GM23338 (cell line): ENCODE results near the gene SLCO4A1. TPM values are rescaled to one million over a fixed set of nuclear protein-coding genes. Genes with fewer than 3 reads are reported as not detected.
A peak's percentile ranks its signal among the peaks of the same experiment; 100 is the strongest.
"Not testable (repeated sequence)": the region's sequence is repeated elsewhere in the genome, so short reads cannot be mapped to it uniquely, and the experiment has no call there.

Experiments
- ATAC-seq: fragments of 200-7000 bp; cut with Tn5 transposase; 3 replicates; pipeline ENCODE4 v1.9.1; 2020
- DNase-seq: peaks from one replicate; pipeline ENCODE4 v3.0.0-alpha.2; 2015; ENCODE audit warnings: low spot score
- H2AFZ ChIP-seq: fragments of 200-600 bp; sonication (generic); 2 replicates; pipeline ENCODE4 v1.8.0; 2016; ENCODE audit warnings: antibody characterized with exemption, mild to moderate bottlenecking, moderate library complexity
- H3F3A ChIP-seq: fragments of 200-600 bp; sonication (generic); replicated peaks from 2 replicates; pipeline ENCODE4 v1.8.0; 2017; ENCODE audit warnings: antibody characterized with exemption, mixed run types, low read depth
- H3K27ac ChIP-seq: fragments of 200-600 bp; sonication (generic); 2 replicates; pipeline ENCODE4 v1.6.1; 2016; ENCODE audit warnings: low read depth
- H3K27me3 ChIP-seq: fragments of 200-600 bp; sonication (generic); 2 replicates; pipeline ENCODE4 v1.8.0; 2016; ENCODE audit warnings: mild to moderate bottlenecking, mixed run types, moderate library complexity; ENCODE audit not compliant: insufficient read depth
- H3K36me3 ChIP-seq: fragments of 200-600 bp; sonication (generic); 2 replicates; pipeline ENCODE4 v1.8.0; 2016; ENCODE audit warnings: mild to moderate bottlenecking; ENCODE audit not compliant: insufficient read depth
- H3K4me1 ChIP-seq: fragments of 200-600 bp; sonication (generic); 2 replicates; pipeline ENCODE4 v1.8.0; 2016; ENCODE audit warnings: mild to moderate bottlenecking, moderate library complexity; ENCODE audit not compliant: insufficient read depth
- H3K4me2 ChIP-seq: fragments of 200-600 bp; sonication (generic); 2 replicates; pipeline ENCODE4 v1.7.1; 2017; ENCODE audit warnings: mixed run types
- H3K4me3 ChIP-seq: fragments of 200-600 bp; sonication (generic); 2 replicates; pipeline ENCODE4 v1.6.1; 2016; ENCODE audit warnings: mixed run types
- H3K79me2 ChIP-seq: fragments of 200-600 bp; sonication (generic); replicated peaks from 2 replicates; pipeline ENCODE4 v1.8.0; 2017; ENCODE audit warnings: mild to moderate bottlenecking; ENCODE audit not compliant: insufficient read depth
- H3K9me2 ChIP-seq: fragments of 200-600 bp; sonication (generic); 2 replicates; pipeline ENCODE4 v1.8.0; 2017; ENCODE audit not compliant: insufficient read depth
- H4K20me1 ChIP-seq: fragments of 200-600 bp; sonication (generic); replicated peaks from 2 replicates; pipeline ENCODE4 v1.8.0; 2017; ENCODE audit warnings: mild to moderate bottlenecking; ENCODE audit not compliant: insufficient read depth
- H3K27ac Mint-ChIP-seq: 2 replicates; pipeline ENCODE4 v1.8.0; 2020; ENCODE audit warnings: inconsistent platforms, mild to moderate bottlenecking, moderate library complexity, mixed read lengths
- H3K27me3 Mint-ChIP-seq: 3 replicates; pipeline ENCODE4 v1.8.0; 2022; ENCODE audit warnings: low read depth, mild to moderate bottlenecking, moderate library complexity, mixed read lengths, inconsistent platforms; ENCODE audit not compliant: insufficient read depth, poor library complexity
- H3K36me3 Mint-ChIP-seq: 3 replicates; pipeline ENCODE4 v1.8.0; 2021; ENCODE audit warnings: low read depth, mild to moderate bottlenecking, inconsistent platforms, moderate library complexity, mixed read lengths
- H3K4me1 Mint-ChIP-seq: 3 replicates; pipeline ENCODE4 v1.8.0; 2020; ENCODE audit warnings: mild to moderate bottlenecking, inconsistent platforms, mixed read lengths
- H3K4me3 Mint-ChIP-seq: 3 replicates; pipeline ENCODE4 v1.8.0; 2021; ENCODE audit warnings: moderate library complexity, mild to moderate bottlenecking, inconsistent platforms, mixed read lengths
- H3K9me3 Mint-ChIP-seq: 3 replicates; pipeline ENCODE4 v1.8.0; 2020; ENCODE audit warnings: moderate library complexity, mild to moderate bottlenecking, inconsistent platforms, mixed read lengths
- CREB1 ChIP-seq: fragments of 250-450 bp; sonication (Bioruptor Pico); IDR thresholded peaks from 2 replicates; pipeline ENCODE4 v1.5.0; 2020; ENCODE audit warnings: low read depth, mild to moderate bottlenecking, moderate library complexity
- EZH2 ChIP-seq: fragments of 200-600 bp; sonication (generic); IDR thresholded peaks from one replicate; pipeline ENCODE4 v1.8.0; 2017; ENCODE audit warnings: antibody characterized with exemption, mild to moderate bottlenecking, low read depth; ENCODE audit not compliant: unreplicated experiment
- POLR2AphosphoS5 ChIP-seq: IDR thresholded peaks from 2 replicates; pipeline ENCODE4 v1.6.1; 2016; ENCODE audit warnings: antibody characterized with exemption, low read depth
- ZNF331 ChIP-seq: fragments of 250-450 bp; sonication (Bioruptor Pico); IDR thresholded peaks from 2 replicates; pipeline ENCODE4 v1.5.0; 2020; ENCODE audit warnings: low read depth, mild to moderate bottlenecking, moderate library complexity
- polyA plus RNA-seq: library from polyadenylated mRNA; unstranded; fragments of >200 nt; fragmentation: Nextera tagmentation; extraction: Ambion mirVana; gene quantifications from 2 replicates; pipeline ENCODE4 v1.2.1, GENCODE V29; 2016
- total RNA-seq: library from RNA; depleted of rRNA; stranded (reverse); fragments of >200 nt; shearing (Covaris generic); gene quantifications from 2 replicates; pipeline ENCODE4 v1.2.3, GENCODE V29; 2014
- TF ChIP-seq, protein P1 (sequence below): IDR thresholded peaks from one replicate; pipeline ENCODE4 v1.6.1; 2018; ENCODE audit warnings: antibody characterized with exemption; ENCODE audit not compliant: unreplicated experiment
- TF ChIP-seq, protein P2 (sequence below), 2 experiments: fragments of 200-600 bp in 1 of 2; sonication (generic) in 1 of 2; conservative IDR thresholded peaks; 2 replicates each; pipeline versions ENCODE4 v1.5.1 to v1.6.1; 2016 to 2017; ENCODE audit warnings: antibody characterized with exemption in 2 of 2, low read depth in 2 of 2, mild to moderate bottlenecking in 2 of 2, moderate library complexity in 1 of 2

SLCO4A1 gene
- total and polyA plus RNA-seq, 2 experiments from 2014 or later: 28.5 to 41.6 TPM

DNA sequence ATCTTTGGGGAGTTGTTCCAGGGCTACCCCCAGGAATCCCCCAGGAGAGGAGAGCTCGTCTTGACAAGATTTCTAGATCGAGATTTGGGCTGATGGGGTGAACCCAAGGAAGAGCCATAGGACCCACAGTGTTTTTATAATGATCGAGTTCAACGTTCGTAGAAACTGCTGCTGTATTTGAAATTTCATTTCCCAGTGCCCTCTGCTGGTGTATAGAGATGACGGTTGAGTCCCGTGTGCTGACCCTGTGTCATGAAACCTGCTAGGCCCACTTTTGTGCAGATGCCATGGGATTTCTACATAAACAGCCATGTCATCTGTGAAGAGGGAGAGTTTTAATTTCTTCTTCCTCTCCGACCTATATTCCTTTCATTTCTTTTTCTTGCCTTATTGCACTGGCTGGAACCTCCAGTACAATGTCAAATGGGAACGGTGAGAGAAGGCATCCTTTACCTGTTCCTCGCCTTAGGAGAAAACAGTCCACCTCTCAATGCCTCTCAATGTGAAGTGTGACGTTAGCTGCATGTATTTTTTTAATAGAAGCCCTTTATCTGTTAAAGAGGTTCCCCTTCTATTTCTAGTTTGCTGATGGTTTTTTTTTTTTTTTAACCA is 37.8 kb downstream of the SLCO4A1 start:
- no peaks in the 10 kb centered on the region for H4K20me1 ChIP-seq
- TF ChIP-seq POLR2AphosphoS5 (no peak), EZH2 (no peak), ZNF331 (CRISPR knock-in tag) (no peak)
- TF ChIP-seq, protein P1, sequence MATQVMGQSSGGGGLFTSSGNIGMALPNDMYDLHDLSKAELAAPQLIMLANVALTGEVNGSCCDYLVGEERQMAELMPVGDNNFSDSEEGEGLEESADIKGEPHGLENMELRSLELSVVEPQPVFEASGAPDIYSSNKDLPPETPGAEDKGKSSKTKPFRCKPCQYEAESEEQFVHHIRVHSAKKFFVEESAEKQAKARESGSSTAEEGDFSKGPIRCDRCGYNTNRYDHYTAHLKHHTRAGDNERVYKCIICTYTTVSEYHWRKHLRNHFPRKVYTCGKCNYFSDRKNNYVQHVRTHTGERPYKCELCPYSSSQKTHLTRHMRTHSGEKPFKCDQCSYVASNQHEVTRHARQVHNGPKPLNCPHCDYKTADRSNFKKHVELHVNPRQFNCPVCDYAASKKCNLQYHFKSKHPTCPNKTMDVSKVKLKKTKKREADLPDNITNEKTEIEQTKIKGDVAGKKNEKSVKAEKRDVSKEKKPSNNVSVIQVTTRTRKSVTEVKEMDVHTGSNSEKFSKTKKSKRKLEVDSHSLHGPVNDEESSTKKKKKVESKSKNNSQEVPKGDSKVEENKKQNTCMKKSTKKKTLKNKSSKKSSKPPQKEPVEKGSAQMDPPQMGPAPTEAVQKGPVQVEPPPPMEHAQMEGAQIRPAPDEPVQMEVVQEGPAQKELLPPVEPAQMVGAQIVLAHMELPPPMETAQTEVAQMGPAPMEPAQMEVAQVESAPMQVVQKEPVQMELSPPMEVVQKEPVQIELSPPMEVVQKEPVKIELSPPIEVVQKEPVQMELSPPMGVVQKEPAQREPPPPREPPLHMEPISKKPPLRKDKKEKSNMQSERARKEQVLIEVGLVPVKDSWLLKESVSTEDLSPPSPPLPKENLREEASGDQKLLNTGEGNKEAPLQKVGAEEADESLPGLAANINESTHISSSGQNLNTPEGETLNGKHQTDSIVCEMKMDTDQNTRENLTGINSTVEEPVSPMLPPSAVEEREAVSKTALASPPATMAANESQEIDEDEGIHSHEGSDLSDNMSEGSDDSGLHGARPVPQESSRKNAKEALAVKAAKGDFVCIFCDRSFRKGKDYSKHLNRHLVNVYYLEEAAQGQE: no peak
- TF ChIP-seq, protein P2, sequence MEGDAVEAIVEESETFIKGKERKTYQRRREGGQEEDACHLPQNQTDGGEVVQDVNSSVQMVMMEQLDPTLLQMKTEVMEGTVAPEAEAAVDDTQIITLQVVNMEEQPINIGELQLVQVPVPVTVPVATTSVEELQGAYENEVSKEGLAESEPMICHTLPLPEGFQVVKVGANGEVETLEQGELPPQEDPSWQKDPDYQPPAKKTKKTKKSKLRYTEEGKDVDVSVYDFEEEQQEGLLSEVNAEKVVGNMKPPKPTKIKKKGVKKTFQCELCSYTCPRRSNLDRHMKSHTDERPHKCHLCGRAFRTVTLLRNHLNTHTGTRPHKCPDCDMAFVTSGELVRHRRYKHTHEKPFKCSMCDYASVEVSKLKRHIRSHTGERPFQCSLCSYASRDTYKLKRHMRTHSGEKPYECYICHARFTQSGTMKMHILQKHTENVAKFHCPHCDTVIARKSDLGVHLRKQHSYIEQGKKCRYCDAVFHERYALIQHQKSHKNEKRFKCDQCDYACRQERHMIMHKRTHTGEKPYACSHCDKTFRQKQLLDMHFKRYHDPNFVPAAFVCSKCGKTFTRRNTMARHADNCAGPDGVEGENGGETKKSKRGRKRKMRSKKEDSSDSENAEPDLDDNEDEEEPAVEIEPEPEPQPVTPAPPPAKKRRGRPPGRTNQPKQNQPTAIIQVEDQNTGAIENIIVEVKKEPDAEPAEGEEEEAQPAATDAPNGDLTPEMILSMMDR (conservative IDR thresholded peaks at IDR 0.05; ENCODE audit: low read depth in 2 of 2): 0 out of 4 replicates have a peak, but pooled peaks of 1 of the 2 experiments have one; percentile 8
- Mint-ChIP-seq H3K4me3 (no peak overlapping the region), H3K27me3 (peaks cover 5% of the 10 kb centered on the region), H3K4me1 (peaks cover 3% of the 10 kb centered on the region; the same call in 2 of the 3 replicates), H3K27ac (no peak overlapping the region), H3K36me3 (no peaks in the 10 kb centered on the region), H3K9me3 (peaks cover 13% of the 10 kb centered on the region; the same call in 2 of the 3 replicates)
- no peak for ATAC-seq
- no peak overlapping the region for H3K4me3 ChIP-seq
- no peaks in the 10 kb centered on the region for H3F3A ChIP-seq
- no peaks in the 10 kb centered on the region for H3K79me2 ChIP-seq
- no peak overlapping the region for H3K27ac ChIP-seq
- no peaks in the 10 kb centered on the region for H3K27me3 ChIP-seq
- no peak overlapping the region for H3K4me2 ChIP-seq
- H3K36me3 ChIP-seq: no peaks in the 10 kb centered on the region
- H3K9me2 ChIP-seq: no peaks in the 10 kb centered on the region
- DNase-seq: no peak
- H3K4me1 ChIP-seq: no peaks in the 10 kb centered on the region
- no peak overlapping the region for H2AFZ ChIP-seq

DNA sequence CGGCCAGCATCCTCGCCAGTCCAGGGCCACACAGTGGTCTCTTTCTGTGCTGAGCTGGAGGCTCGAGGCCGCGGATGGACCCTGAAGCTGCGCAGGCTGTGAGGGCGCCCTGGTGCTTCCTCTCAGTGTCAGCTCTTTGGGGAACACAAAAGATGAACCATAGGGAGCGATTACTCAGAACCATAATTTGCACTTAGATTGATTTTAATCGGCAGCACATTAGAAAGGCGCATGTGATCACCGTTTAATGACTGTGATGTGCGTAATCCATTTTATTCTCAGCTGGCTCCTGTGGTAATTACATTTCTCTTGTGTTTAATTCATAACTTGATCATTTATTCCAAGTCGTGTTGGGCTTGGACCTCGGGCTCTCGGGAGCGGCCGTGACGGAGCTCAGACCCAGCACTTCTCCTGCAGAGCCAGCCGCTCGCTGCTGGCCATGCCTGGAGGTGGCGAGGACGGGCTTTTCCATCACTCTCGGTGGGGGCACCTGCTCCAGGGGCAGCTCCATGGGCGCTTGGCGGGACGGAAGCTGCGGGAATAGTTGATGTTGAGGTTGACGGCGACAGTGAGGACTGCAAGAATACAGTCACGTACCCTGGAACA is 40.7 kb downstream of the SLCO4A1 start:
- Histone ChIP-seq H3K9me2 (no peaks in the 10 kb centered on the region), H3K79me2 (no peaks in the 10 kb centered on the region), H3K4me3 (no peak overlapping the region), H3F3A (no peaks in the 10 kb centered on the region), H3K4me2 (no peak overlapping the region), H3K27me3 (no peaks in the 10 kb centered on the region), H4K20me1 (no peaks in the 10 kb centered on the region), H3K27ac (no peak overlapping the region), H3K36me3 (no peaks in the 10 kb centered on the region), H3K4me1 (no peaks in the 10 kb centered on the region), H2AFZ (no peak overlapping the region)
- DNase-seq (no peak), ATAC-seq (no peak)
- H3K4me3 Mint-ChIP-seq: no peak overlapping the region
- peaks cover 13% of the 10 kb centered on the region for H3K4me1 Mint-ChIP-seq
- no peaks in the 10 kb centered on the region for H3K36me3 Mint-ChIP-seq
- H3K9me3 Mint-ChIP-seq: peaks cover 13% of the 10 kb centered on the region; the same call in 2 of the 3 replicates
- peaks cover 7% of the 10 kb centered on the region for H3K27me3 Mint-ChIP-seq
- no peak overlapping the region for H3K27ac Mint-ChIP-seq
- TF ChIP-seq ZNF331 (CRISPR knock-in tag): no peak
- no peak for TF ChIP-seq CREB1 (CRISPR knock-in tag)

DNA sequence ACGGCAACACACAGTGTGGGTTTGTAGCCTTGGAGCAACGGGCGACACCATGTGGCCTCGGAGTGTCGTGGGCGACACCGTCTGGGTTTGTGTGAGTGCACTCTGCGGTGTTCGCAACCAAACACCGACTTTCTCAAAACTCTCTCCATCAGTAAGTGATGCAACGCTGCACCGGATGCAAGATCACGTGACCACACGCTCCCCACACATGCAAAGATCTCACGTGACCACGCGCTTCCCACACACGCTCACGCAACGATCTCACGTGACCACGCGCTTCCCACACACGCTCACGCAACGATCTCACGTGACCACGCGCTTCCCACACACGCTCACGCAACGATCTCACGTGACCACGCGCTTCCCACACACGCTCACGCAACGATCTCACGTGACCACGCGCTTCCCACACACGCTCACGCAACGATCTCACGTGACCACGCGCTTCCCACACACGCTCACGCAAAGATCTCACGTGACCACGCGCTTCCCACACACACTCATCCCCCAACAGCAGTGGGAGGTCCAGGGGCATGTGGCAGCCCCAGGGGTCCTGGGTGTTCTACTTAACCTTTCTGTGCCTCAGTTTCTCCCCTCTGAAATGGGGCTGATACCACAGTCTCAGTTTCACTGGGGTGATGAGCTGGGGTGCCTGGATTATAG is 41.5 kb downstream of the SLCO4A1 start:
- not testable (repeated sequence) for H3K36me3 Mint-ChIP-seq, H3K79me2 ChIP-seq, DNase-seq, H3K4me2 ChIP-seq, H2AFZ ChIP-seq, H3K27me3 ChIP-seq, H3K4me3 ChIP-seq, H3K9me2 ChIP-seq, H3K27me3 Mint-ChIP-seq, H4K20me1 ChIP-seq, H3K4me1 ChIP-seq, H3K4me3 Mint-ChIP-seq, ATAC-seq, H3K27ac ChIP-seq, H3F3A ChIP-seq, H3K36me3 ChIP-seq, H3K27ac Mint-ChIP-seq
- Mint-ChIP-seq H3K9me3 (peaks cover 13% of the 10 kb centered on the region; the same call in 2 of the 3 replicates), H3K4me1 (peaks cover 13% of the 10 kb centered on the region)
